Activated CD4-positive, alpha-beta T cell treated with anti-CD3 and anti-CD28 coated beads for 36 hours (primary cell): ENCODE data around the gene ZNF213. TPM values are rescaled to one million over a fixed set of nuclear protein-coding genes. Genes with fewer than 3 reads are reported as not detected.

ENCODE experiments used
- total RNA-seq, 2 experiments: library from RNA; stranded (reverse); gene quantifications; one replicate each; pipeline ENCODE4 v1.2.3, GENCODE V29; 2021

ZNF213 gene
- total RNA-seq, 2 experiments from 2014 or later: 7.6 to 8.3 TPM

Other genes starting within 250 kb of the ZNF213 start
- gene FLYWCH1, start 223.1 kb upstream of the ZNF213 start, total RNA-seq: 10 to 100 TPM; 26.6 to 37.9 TPM
- not detected for gene KREMEN2, start 170.8 kb upstream of the ZNF213 start, total RNA-seq
- gene PAQR4, start 165.7 kb upstream of the ZNF213 start, total RNA-seq: 10 to 100 TPM; 28.7 to 31.2 TPM
- 100 to 1,000 TPM; 101 to 117 TPM for gene PKMYT1, start 154.6 kb upstream of the ZNF213 start, total RNA-seq
- gene CLDN9, start 122.1 kb upstream of the ZNF213 start, total RNA-seq: not detected
- gene CLDN6, start 116.8 kb upstream of the ZNF213 start, total RNA-seq: not detected
- 1 to 10 TPM; 5.4 to 7.7 TPM for gene TNFRSF12A, start 114.7 kb upstream of the ZNF213 start, total RNA-seq
- gene HCFC1R1, start 111.1 kb upstream of the ZNF213 start, total RNA-seq: 10 to 100 TPM; 30.0 to 30.7 TPM
- gene THOC6, start 111.0 kb upstream of the ZNF213 start, total RNA-seq: 10 to 100 TPM; 46.9 to 50.2 TPM
- 1 to 10 TPM in 1 of 2 experiments, under 1 TPM in 1; 0.58 to 1.2 TPM for gene BICDL2, start 98.1 kb upstream of the ZNF213 start, total RNA-seq
- under 1 TPM; 0.55 to 0.91 TPM for gene MMP25, start 88.5 kb upstream of the ZNF213 start, total RNA-seq
- gene IL32, start 69.4 kb upstream of the ZNF213 start, total RNA-seq: 1,000 to 10,000 TPM; 1,864 to 2,360 TPM
- gene ZSCAN10, start 35.7 kb upstream of the ZNF213 start, total RNA-seq: under 1 TPM; 0.11 to 0.30 TPM
- under 1 TPM; 0.21 to 0.32 TPM for gene ZNF205, start 22.4 kb upstream of the ZNF213 start, total RNA-seq
- gene OR1F1, start 53.2 kb downstream of the ZNF213 start, total RNA-seq: not detected
- 1 to 10 TPM; 8.3 to 9.0 TPM for gene ZNF200, start 100.1 kb downstream of the ZNF213 start, total RNA-seq
- gene MEFV, start 121.6 kb downstream of the ZNF213 start, total RNA-seq: under 1 TPM; 0.09 to 0.14 TPM
- gene ZNF263, start 148.5 kb downstream of the ZNF213 start, total RNA-seq: 10 to 100 TPM; 19.2 to 19.6 TPM
- 1 to 10 TPM; 2.9 TPM for gene TIGD7, start 170.4 kb downstream of the ZNF213 start, total RNA-seq
- gene ZNF75A, start 170.5 kb downstream of the ZNF213 start, total RNA-seq: 10 to 100 TPM; 23.2 to 27.4 TPM
- not detected for gene OR2C1, start 220.9 kb downstream of the ZNF213 start, total RNA-seq